Loucy (cell line): ENCODE measurements around the gene SLC6A6.

Experiments
- H2AFZ ChIP-seq: fragments of 200-600 bp; sonication (generic); 2 replicates; pipeline ENCODE4 v1.6.0; 2016; ENCODE audit warnings: antibody characterized with exemption, mild to moderate bottlenecking, low read length, moderate library complexity
- H3F3A ChIP-seq: fragments of 200-600 bp; 2 replicates; pipeline ENCODE4 v1.6.0; 2016; ENCODE audit warnings: antibody characterized with exemption, low read depth, mild to moderate bottlenecking
- H3K27me3 ChIP-seq: fragments of 200-600 bp; sonication (generic); 2 replicates; pipeline ENCODE4 v1.6.1; 2014; ENCODE audit warnings: low read length, mild to moderate bottlenecking; ENCODE audit not compliant: insufficient read depth, poor library complexity, severe bottlenecking
- H3K36me3 ChIP-seq: fragments of 200-600 bp; sonication (generic); 2 replicates; pipeline ENCODE4 v1.6.1; 2016; ENCODE audit warnings: low read length; ENCODE audit not compliant: insufficient read depth
- H3K4me1 ChIP-seq: fragments of 200-600 bp; sonication (generic); 2 replicates; pipeline ENCODE4 v1.5.1; 2014; ENCODE audit warnings: low read length, mild to moderate bottlenecking; ENCODE audit not compliant: insufficient read depth, poor library complexity, severe bottlenecking
- H3K4me2 ChIP-seq: fragments of 200-600 bp; sonication (generic); 2 replicates; pipeline ENCODE4 v1.6.0; 2014; ENCODE audit warnings: antibody characterized with exemption, low read length, low read depth, mild to moderate bottlenecking; ENCODE audit not compliant: poor library complexity, severe bottlenecking
- H3K4me3 ChIP-seq: fragments of 200-600 bp; sonication (generic); 2 replicates; pipeline ENCODE4 v1.5.1; 2014; ENCODE audit warnings: low read length, mild to moderate bottlenecking, mixed read lengths; ENCODE audit not compliant: poor library complexity, severe bottlenecking
- H3K79me2 ChIP-seq: fragments of 200-600 bp; sonication (generic); 2 replicates; pipeline ENCODE4 v1.6.1; 2014; ENCODE audit warnings: low read length; ENCODE audit not compliant: insufficient read depth
- H3K9ac ChIP-seq: fragments of 200-600 bp; sonication (generic); 2 replicates; pipeline ENCODE4 v1.6.0; 2014; ENCODE audit warnings: mild to moderate bottlenecking, low read depth, low read length, moderate library complexity; ENCODE audit not compliant: poor library complexity, severe bottlenecking
- H3K9me2 ChIP-seq: fragments of 200-600 bp; sonication (generic); replicated peaks from 2 replicates; pipeline ENCODE4 v1.6.1; 2016; ENCODE audit warnings: low read depth, low read length, mixed read lengths
- H3K9me3 ChIP-seq: fragments of 200-600 bp; sonication (generic); 2 replicates; pipeline ENCODE4 v1.6.1; 2014; ENCODE audit warnings: mild to moderate bottlenecking, antibody characterized with exemption, low read length, low read depth; ENCODE audit not compliant: insufficient read depth
- H4K20me1 ChIP-seq: fragments of 200-600 bp; sonication (generic); 2 replicates; pipeline ENCODE4 v1.6.0; 2014; ENCODE audit warnings: antibody characterized with exemption, low read length, mild to moderate bottlenecking; ENCODE audit not compliant: insufficient read depth, poor library complexity, severe bottlenecking
- EZH2phosphoT487 ChIP-seq: fragments of 200-600 bp; IDR thresholded peaks from 2 replicates; pipeline ENCODE4 v1.6.1; 2018; ENCODE audit warnings: antibody characterized with exemption, mild to moderate bottlenecking, moderate library complexity, borderline replicate concordance
- TF ChIP-seq, protein P1 (sequence below): fragments of 200-600 bp; sonication (generic); conservative IDR thresholded peaks from 2 replicates; pipeline ENCODE4 v1.5.1; 2014; ENCODE audit warnings: mild to moderate bottlenecking, antibody characterized with exemption, low read length

SLC6A6 gene

GRCh38 chr3:14465425-14465824, 63.0 kb downstream of the SLC6A6 start:
- Histone ChIP-seq H3K79me2 (no peaks in the 10 kb centered on the region), H3K4me1 (no peaks in the 10 kb centered on the region), H3K4me3 (no peak overlapping the region), H3K9me2 (no peaks in the 10 kb centered on the region), H3K36me3 (peaks cover 43% of the 10 kb centered on the region; the same call in 1 of the 2 replicates), H4K20me1 (no peaks in the 10 kb centered on the region), H3K9me3 (no peaks in the 10 kb centered on the region), H3K9ac (no peak overlapping the region), H3K27me3 (no peaks in the 10 kb centered on the region), H2AFZ (no peak overlapping the region), H3K4me2 (no peak overlapping the region), H3F3A (no peaks in the 10 kb centered on the region)
- TF ChIP-seq, protein P1, sequence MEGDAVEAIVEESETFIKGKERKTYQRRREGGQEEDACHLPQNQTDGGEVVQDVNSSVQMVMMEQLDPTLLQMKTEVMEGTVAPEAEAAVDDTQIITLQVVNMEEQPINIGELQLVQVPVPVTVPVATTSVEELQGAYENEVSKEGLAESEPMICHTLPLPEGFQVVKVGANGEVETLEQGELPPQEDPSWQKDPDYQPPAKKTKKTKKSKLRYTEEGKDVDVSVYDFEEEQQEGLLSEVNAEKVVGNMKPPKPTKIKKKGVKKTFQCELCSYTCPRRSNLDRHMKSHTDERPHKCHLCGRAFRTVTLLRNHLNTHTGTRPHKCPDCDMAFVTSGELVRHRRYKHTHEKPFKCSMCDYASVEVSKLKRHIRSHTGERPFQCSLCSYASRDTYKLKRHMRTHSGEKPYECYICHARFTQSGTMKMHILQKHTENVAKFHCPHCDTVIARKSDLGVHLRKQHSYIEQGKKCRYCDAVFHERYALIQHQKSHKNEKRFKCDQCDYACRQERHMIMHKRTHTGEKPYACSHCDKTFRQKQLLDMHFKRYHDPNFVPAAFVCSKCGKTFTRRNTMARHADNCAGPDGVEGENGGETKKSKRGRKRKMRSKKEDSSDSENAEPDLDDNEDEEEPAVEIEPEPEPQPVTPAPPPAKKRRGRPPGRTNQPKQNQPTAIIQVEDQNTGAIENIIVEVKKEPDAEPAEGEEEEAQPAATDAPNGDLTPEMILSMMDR: no peak
- TF ChIP-seq EZH2phosphoT487: no peak

DNA sequence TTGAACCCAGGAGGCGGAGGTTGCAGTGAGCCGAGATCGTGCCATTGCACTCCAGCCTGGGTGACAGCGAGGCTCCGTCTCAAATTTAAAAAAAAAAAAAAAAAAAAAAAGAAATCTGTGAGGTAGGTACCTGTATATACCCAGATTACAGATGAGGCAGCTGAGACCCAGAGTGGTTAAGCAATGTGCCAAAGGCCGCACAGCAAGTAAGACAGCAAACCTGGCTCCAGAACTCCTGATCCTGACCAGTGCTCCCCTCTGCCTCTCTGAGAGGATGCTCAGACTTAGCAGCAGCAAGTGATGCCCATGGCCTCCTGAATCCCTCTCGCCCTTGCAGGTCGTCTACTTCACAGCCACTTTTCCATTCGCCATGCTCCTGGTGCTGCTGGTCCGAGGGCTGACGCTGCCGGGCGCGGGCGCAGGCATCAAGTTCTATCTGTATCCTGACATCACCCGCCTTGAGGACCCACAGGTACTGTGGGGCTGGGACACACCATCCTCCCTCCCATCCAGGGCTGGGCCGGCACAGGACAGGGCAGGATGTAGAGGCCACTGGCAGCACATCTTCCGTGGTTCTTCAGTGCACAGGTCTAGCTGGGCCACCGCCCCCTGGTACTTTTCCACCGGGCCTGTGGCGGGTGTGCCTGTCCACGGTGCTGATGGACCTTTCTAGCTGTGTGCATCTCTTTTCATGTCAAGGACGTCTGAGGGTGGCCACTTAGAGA, 63.9 kb downstream of the SLC6A6 start:
- H2AFZ ChIP-seq: no peak overlapping the region
- H3K36me3 ChIP-seq: peaks cover 43% of the 10 kb centered on the region; the same call in 1 of the 2 replicates
- no peaks in the 10 kb centered on the region for H3K9me2 ChIP-seq
- H4K20me1 ChIP-seq: no peaks in the 10 kb centered on the region
- no peak overlapping the region for H3K9ac ChIP-seq
- TF ChIP-seq, protein P1: no peak
- TF ChIP-seq EZH2phosphoT487: no peak
- H3K9me3 ChIP-seq: no peaks in the 10 kb centered on the region
- H3K79me2 ChIP-seq: no peaks in the 10 kb centered on the region
- no peak overlapping the region for H3K4me2 ChIP-seq
- H3K4me1 ChIP-seq: no peaks in the 10 kb centered on the region
- H3K27me3 ChIP-seq: no peaks in the 10 kb centered on the region
- H3F3A ChIP-seq: no peaks in the 10 kb centered on the region
- no peak overlapping the region for H3K4me3 ChIP-seq

GRCh38 chr3:14467814-14468620, 65.6 kb downstream of the SLC6A6 start:
- H3K79me2 ChIP-seq: no peaks in the 10 kb centered on the region
- no peak overlapping the region for H3K9ac ChIP-seq
- no peaks in the 10 kb centered on the region for H3K9me3 ChIP-seq
- no peak overlapping the region for H3K4me3 ChIP-seq
- no peaks in the 10 kb centered on the region for H3K4me1 ChIP-seq
- H2AFZ ChIP-seq: no peak overlapping the region
- no peaks in the 10 kb centered on the region for H3F3A ChIP-seq
- TF ChIP-seq, protein P1: peak; percentile 90
- TF ChIP-seq EZH2phosphoT487: no peak
- H3K4me2 ChIP-seq: no peak overlapping the region
- no peaks in the 10 kb centered on the region for H3K27me3 ChIP-seq
- no peaks in the 10 kb centered on the region for H3K9me2 ChIP-seq
- no peaks in the 10 kb centered on the region for H4K20me1 ChIP-seq
- H3K36me3 ChIP-seq: peaks cover 43% of the 10 kb centered on the region; the same call in 1 of the 2 replicates
